ENCODE data around the gene YTHDF1. TPM values are rescaled to one million over a fixed set of nuclear protein-coding genes. Genes with fewer than 3 reads are reported as not detected.

Gene YTHDF1
- total and polyA plus RNA-seq, 7 experiments from 2014 or later = 27.5 to 52.1 (median 42.0) TPM

GRCh38 chr20:63150911-63151531, 64.9 kb downstream of the YTHDF1 start:
- CTCF ChIA-PET = no interaction called here
- H3K4me3 Mint-ChIP-seq = no peak overlapping the region
- no peak overlapping the region for H3K27ac Mint-ChIP-seq
- no peak overlapping the region for H3K27ac ChIP-seq (ENCODE audit: low read depth, low read length)
- H3K27me3 Mint-ChIP-seq = peaks cover 9 to 52% (median 42%) of the 10 kb centered on the region in 5 donors
- peaks cover 0 to 24% (median 15%) of the 10 kb centered on the region in 11 donors for H3K9me3 Mint-ChIP-seq
- H3K4me3 ChIP-seq (ENCODE audit: low read length) = no peak overlapping the region
- no peaks in the 10 kb centered on the region for H3K36me3 ChIP-seq (ENCODE audit: control insufficient read depth in 2 of 3, insufficient read depth in 3 of 3, low read length in 3 of 3)
- no peaks in the 10 kb centered on the region for H3K27me3 ChIP-seq (ENCODE audit: control insufficient read depth in 2 of 2, insufficient read depth in 2 of 2, low read length in 2 of 2)
- peaks cover 0 to 6% (median 5%) of the 10 kb centered on the region in 3 experiments for H3K9me3 ChIP-seq (ENCODE audit: control insufficient read depth in 2 of 3, low read length in 3 of 3)
- H3K4me1 Mint-ChIP-seq = no peaks in the 10 kb centered on the region
- peaks cover 0 to 8% (median 3%) of the 10 kb centered on the region in 5 donors for H3K36me3 Mint-ChIP-seq
- ATAC-seq (no peak), DNase-seq (no peak)
- POLR2A ChIA-PET = no interaction called here
- intact Hi-C loops (cut with micrococcal nuclease) = no loop called here
- H3K4me1 ChIP-seq (ENCODE audit: control insufficient read depth in 2 of 2, insufficient read depth in 2 of 2, low read length in 2 of 2) = no peaks in the 10 kb centered on the region

- intact Hi-C loops (cut with micrococcal nuclease) = no loop called here
- no peak for ATAC-seq
- no peaks in the 10 kb centered on the region for H3K36me3 ChIP-seq (ENCODE audit: control insufficient read depth in 2 of 3, insufficient read depth in 3 of 3, low read length in 3 of 3)
- no peaks in the 10 kb centered on the region for H3K4me1 ChIP-seq (ENCODE audit: control insufficient read depth in 2 of 2, insufficient read depth in 2 of 2, low read length in 2 of 2)
- no peak overlapping the region for H3K27ac ChIP-seq (ENCODE audit: low read depth, low read length)
- no peak for DNase-seq
- Mint-ChIP-seq H3K27ac (no peak overlapping the region), H3K9me3 (peaks cover 0 to 24% (median 15%) of the 10 kb centered on the region in 11 donors), H3K4me1 (no peaks in the 10 kb centered on the region), H3K4me3 (no peak overlapping the region), H3K36me3 (peaks cover 0 to 8% (median 3%) of the 10 kb centered on the region in 5 donors), H3K27me3 (peaks cover 14 to 49% (median 44%) of the 10 kb centered on the region in 5 donors)
- ChIA-PET CTCF (no interaction called here), POLR2A (no interaction called here)
- peaks cover 0 to 6% (median 5%) of the 10 kb centered on the region in 3 experiments for H3K9me3 ChIP-seq (ENCODE audit: control insufficient read depth in 2 of 3, low read length in 3 of 3)
- H3K4me3 ChIP-seq (ENCODE audit: low read length) = no peak overlapping the region
- no peaks in the 10 kb centered on the region for H3K27me3 ChIP-seq (ENCODE audit: control insufficient read depth in 2 of 2, insufficient read depth in 2 of 2, low read length in 2 of 2)
Observed at GRCh38 chr20:63150391-63150898, 65.5 kb downstream of the YTHDF1 start.

DNA sequence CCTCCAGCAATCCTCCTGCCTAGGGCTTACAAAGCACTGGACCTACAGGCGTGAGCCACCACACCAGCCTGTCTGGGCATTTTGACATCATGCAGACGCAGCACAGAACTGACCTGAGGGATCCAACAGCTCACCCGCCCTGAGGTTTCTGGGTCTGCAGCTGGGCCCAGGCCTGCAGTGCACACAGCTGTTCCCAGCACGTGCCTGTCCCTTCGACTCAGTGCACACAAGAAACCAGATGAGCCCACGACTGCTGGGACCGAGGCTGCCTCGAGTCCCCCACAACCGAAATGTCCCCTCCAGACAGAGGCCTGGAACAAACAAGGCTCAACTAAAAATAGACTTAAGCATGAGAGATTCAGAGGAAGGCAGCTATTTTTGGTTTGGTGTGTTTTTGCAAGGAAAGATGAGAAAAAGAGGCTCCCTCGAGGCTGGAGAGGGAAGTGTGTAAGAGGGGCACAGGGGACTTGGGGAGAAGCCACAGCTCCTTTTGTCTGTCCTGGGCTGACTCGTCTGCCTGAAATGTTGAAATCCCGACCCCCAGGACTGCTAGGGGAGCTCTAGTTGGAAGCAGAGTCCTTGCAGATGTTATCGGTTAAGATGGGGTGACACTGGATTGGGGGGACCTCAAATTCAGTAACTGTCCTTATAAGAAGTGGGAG, 66.3 kb downstream of the YTHDF1 start:
- Mint-ChIP-seq H3K9me3 (peaks cover 0 to 24% (median 15%) of the 10 kb centered on the region in 11 donors), H3K4me3 (no peak overlapping the region), H3K36me3 (peaks cover 0 to 8% (median 3%) of the 10 kb centered on the region in 5 donors), H3K4me1 (no peaks in the 10 kb centered on the region), H3K27ac (no peak overlapping the region), H3K27me3 (peaks cover 18 to 50% (median 47%) of the 10 kb centered on the region in 5 donors)
- Histone ChIP-seq H3K4me1 (ENCODE audit: control insufficient read depth in 2 of 2, insufficient read depth in 2 of 2, low read length in 2 of 2) (no peaks in the 10 kb centered on the region), H3K9me3 (ENCODE audit: control insufficient read depth in 2 of 3, low read length in 3 of 3) (peaks cover 0 to 6% (median 5%) of the 10 kb centered on the region in 3 experiments), H3K4me3 (ENCODE audit: low read length) (no peak overlapping the region), H3K27ac (ENCODE audit: low read depth, low read length) (no peak overlapping the region), H3K27me3 (ENCODE audit: control insufficient read depth in 2 of 2, insufficient read depth in 2 of 2, low read length in 2 of 2) (no peaks in the 10 kb centered on the region), H3K36me3 (ENCODE audit: control insufficient read depth in 2 of 3, insufficient read depth in 3 of 3, low read length in 3 of 3) (no peaks in the 10 kb centered on the region)
- POLR2A ChIA-PET = no interaction called here
- DNase-seq (no peak), ATAC-seq (no peak)
- intact Hi-C loops (cut with micrococcal nuclease) = no loop called here
- CTCF ChIA-PET = no interaction called here

DNA sequence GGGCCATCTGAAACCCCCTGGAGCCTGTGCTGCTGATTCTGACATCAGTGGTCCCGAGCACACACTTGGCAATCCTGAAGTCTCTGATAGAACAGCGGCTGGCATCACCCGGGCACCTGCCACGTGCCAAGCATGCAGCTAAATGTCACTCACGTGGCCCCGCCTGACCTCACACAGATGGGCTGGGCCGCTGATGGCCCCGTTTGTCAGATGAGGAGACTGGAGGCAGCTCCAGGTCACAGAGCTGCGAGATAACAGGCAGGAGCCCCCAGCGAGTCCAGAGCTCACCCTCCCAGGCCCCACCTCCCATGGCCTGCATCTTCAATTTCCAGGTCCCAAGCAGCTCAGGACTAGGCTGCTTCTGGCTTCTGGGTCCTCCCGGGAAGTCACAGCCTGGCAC, 67.2 kb downstream of the YTHDF1 start:
- ChIA-PET CTCF (no interaction called here), POLR2A (no interaction called here)
- Histone ChIP-seq H3K9me3 (ENCODE audit: control insufficient read depth in 2 of 3, low read length in 3 of 3) (peaks cover 0 to 6% (median 5%) of the 10 kb centered on the region in 3 experiments), H3K27ac (ENCODE audit: low read depth, low read length) (no peak overlapping the region), H3K4me3 (ENCODE audit: low read length) (no peak overlapping the region), H3K36me3 (ENCODE audit: control insufficient read depth in 2 of 3, insufficient read depth in 3 of 3, low read length in 3 of 3) (no peaks in the 10 kb centered on the region), H3K4me1 (ENCODE audit: control insufficient read depth in 2 of 2, insufficient read depth in 2 of 2, low read length in 2 of 2) (no peaks in the 10 kb centered on the region), H3K27me3 (ENCODE audit: control insufficient read depth in 2 of 2, insufficient read depth in 2 of 2, low read length in 2 of 2) (no peaks in the 10 kb centered on the region)
- intact Hi-C loops (cut with micrococcal nuclease) = no loop called here
- H3K4me1 Mint-ChIP-seq = no peaks in the 10 kb centered on the region
- peaks cover 0 to 8% (median 3%) of the 10 kb centered on the region in 5 donors for H3K36me3 Mint-ChIP-seq
- no peak overlapping the region for H3K27ac Mint-ChIP-seq
- H3K9me3 Mint-ChIP-seq = peaks cover 0 to 24% (median 15%) of the 10 kb centered on the region in 11 donors
- H3K27me3 Mint-ChIP-seq = peaks cover 18 to 47% (median 45%) of the 10 kb centered on the region in 5 donors
- ATAC-seq (no peak), DNase-seq (no peak)
- no peak overlapping the region for H3K4me3 Mint-ChIP-seq

DNA sequence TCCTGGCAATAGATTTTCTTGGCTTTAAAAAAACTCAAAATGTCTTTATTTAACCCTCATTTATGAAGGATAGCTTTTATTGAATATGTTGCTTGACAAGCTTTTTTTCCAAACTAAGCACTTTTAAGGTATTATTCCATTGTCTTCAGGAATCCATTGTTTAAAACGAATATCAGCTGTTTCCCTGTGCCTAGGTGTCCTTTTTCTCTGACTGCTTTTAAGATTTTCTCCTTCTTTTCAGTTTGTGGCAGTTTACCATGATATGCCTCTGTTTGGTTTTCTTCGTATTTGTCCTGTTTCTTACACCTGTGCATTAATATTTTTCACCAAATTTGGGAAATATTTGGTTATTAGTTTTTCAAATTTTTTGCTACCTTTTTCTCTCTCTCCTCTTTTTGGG, 68.4 kb downstream of the YTHDF1 start:
- ATAC-seq (no peak), DNase-seq (no peak)
- H3K9me3 ChIP-seq (ENCODE audit: control insufficient read depth in 2 of 3, low read length in 3 of 3) = peaks cover 0 to 6% (median 5%) of the 10 kb centered on the region in 3 experiments
- no peaks in the 10 kb centered on the region for H3K27me3 ChIP-seq (ENCODE audit: control insufficient read depth in 2 of 2, insufficient read depth in 2 of 2, low read length in 2 of 2)
- POLR2A ChIA-PET = no interaction called here
- H3K4me1 Mint-ChIP-seq = no peaks in the 10 kb centered on the region
- no peaks in the 10 kb centered on the region for H3K4me1 ChIP-seq (ENCODE audit: control insufficient read depth in 2 of 2, insufficient read depth in 2 of 2, low read length in 2 of 2)
- no peak overlapping the region for H3K4me3 ChIP-seq (ENCODE audit: low read length)
- H3K4me3 Mint-ChIP-seq = no peak overlapping the region
- no peak overlapping the region for H3K27ac ChIP-seq (ENCODE audit: low read depth, low read length)
- H3K27ac Mint-ChIP-seq = no peak overlapping the region
- CTCF ChIA-PET = no interaction called here
- H3K27me3 Mint-ChIP-seq = peaks cover 18 to 47% (median 41%) of the 10 kb centered on the region in 5 donors
- no peaks in the 10 kb centered on the region for H3K36me3 ChIP-seq (ENCODE audit: control insufficient read depth in 2 of 3, insufficient read depth in 3 of 3, low read length in 3 of 3)
- H3K9me3 Mint-ChIP-seq = peaks cover 0 to 24% (median 15%) of the 10 kb centered on the region in 11 donors
- intact Hi-C loops (cut with micrococcal nuclease) = no loop called here
- H3K36me3 Mint-ChIP-seq = peaks cover 0 to 8% (median 3%) of the 10 kb centered on the region in 5 donors

Small RNA genes within 50 kb of the gene (microRNA-seq; reads per million reads assigned to microRNA genes)
- gene MIR124-3 (ENCODE audit: borderline microRNAs expressed) = not detected
- not detected for gene MIR3196 (ENCODE audit: borderline microRNAs expressed)

Other genes with a start within 250 kb of the YTHDF1 start
- gene BHLHE23, start 209.2 kb downstream of the YTHDF1 start, total RNA-seq = not detected
- gene BHLHE23, start 209.2 kb downstream of the YTHDF1 start, polyA plus RNA-seq = not detected
- not detected for gene BIRC7, start 19.8 kb upstream of the YTHDF1 start, total RNA-seq
- not detected for gene BIRC7, start 19.8 kb upstream of the YTHDF1 start, polyA plus RNA-seq
- gene NKAIN4, start 38.3 kb upstream of the YTHDF1 start, total RNA-seq = not detected
- gene NKAIN4, start 38.3 kb upstream of the YTHDF1 start, polyA plus RNA-seq = not detected
- 100 to 1,000 TPM in 4 of 5 experiments, 10 to 100 TPM in 1; 90.6 to 119 (median 107) TPM for gene ARFGAP1, start 56.7 kb upstream of the YTHDF1 start, total RNA-seq
- gene ARFGAP1, start 56.7 kb upstream of the YTHDF1 start, polyA plus RNA-seq = 10 to 100 TPM; 15.9 to 24.4 TPM
- under 1 TPM in 1 of 5 experiments, not detected in 4; 0.08 TPM for gene COL20A1, start 77.1 kb upstream of the YTHDF1 start, total RNA-seq
- not detected for gene COL20A1, start 77.1 kb upstream of the YTHDF1 start, polyA plus RNA-seq
- gene CHRNA4, start 145.2 kb upstream of the YTHDF1 start, total RNA-seq = not detected
- not detected for gene CHRNA4, start 145.2 kb upstream of the YTHDF1 start, polyA plus RNA-seq